Parathyroid adenoma (tissue), 2 donors: ENCODE data around the gene HSD17B1.

ENCODE experiments used
- H2AFZ ChIP-seq: fragments of 300-600 bp; sonication (generic); one replicate; pipeline ENCODE4 v1.7.0; 2017; ENCODE audit warnings: antibody characterized with exemption, mild to moderate bottlenecking
- H3K27ac ChIP-seq: fragments of 300-600 bp; sonication (generic); one replicate; pipeline ENCODE4 v1.7.0; 2017
- H3K27me3 ChIP-seq: fragments of 300-600 bp; sonication (generic); one replicate; pipeline ENCODE4 v1.7.0; 2017; ENCODE audit warnings: low read length; ENCODE audit not compliant: control insufficient read depth, insufficient read depth
- H3K36me3 ChIP-seq: fragments of 300-600 bp; sonication (generic); one replicate; pipeline ENCODE4 v1.7.0; 2017; ENCODE audit warnings: low read length; ENCODE audit not compliant: control insufficient read depth, insufficient read depth
- H3K4me1 ChIP-seq: fragments of 300-600 bp; sonication (generic); one replicate; pipeline ENCODE4 v1.7.0; 2017; ENCODE audit warnings: control low read depth
- H3K4me2 ChIP-seq: fragments of 300-600 bp; sonication (generic); one replicate; pipeline ENCODE4 v1.7.0; 2017; ENCODE audit warnings: low read length
- H3K4me3 ChIP-seq: fragments of 300-600 bp; sonication (generic); one replicate; pipeline ENCODE4 v1.7.0; 2017; ENCODE audit warnings: low read depth, low read length
- H3K79me2 ChIP-seq: fragments of 300-600 bp; sonication (generic); one replicate; pipeline ENCODE4 v1.7.0; 2017; ENCODE audit warnings: control low read depth
- H3K9ac ChIP-seq: fragments of 300-600 bp; sonication (generic); one replicate; pipeline ENCODE4 v1.7.0; 2017; ENCODE audit warnings: mild to moderate bottlenecking
- H3K9me3 ChIP-seq: fragments of 300-600 bp; sonication (generic); one replicate; pipeline ENCODE4 v1.7.0; 2017; ENCODE audit warnings: low read length; ENCODE audit not compliant: control insufficient read depth
- TF ChIP-seq, protein P1 (sequence below): fragments of 300-600 bp; sonication (generic); IDR thresholded peaks from one replicate; pipeline ENCODE4 v1.7.0; 2017; ENCODE audit warnings: antibody characterized with exemption, mild to moderate bottlenecking
- donor health status: primary hyperparathyroidism.

The HSD17B1 gene

DNA sequence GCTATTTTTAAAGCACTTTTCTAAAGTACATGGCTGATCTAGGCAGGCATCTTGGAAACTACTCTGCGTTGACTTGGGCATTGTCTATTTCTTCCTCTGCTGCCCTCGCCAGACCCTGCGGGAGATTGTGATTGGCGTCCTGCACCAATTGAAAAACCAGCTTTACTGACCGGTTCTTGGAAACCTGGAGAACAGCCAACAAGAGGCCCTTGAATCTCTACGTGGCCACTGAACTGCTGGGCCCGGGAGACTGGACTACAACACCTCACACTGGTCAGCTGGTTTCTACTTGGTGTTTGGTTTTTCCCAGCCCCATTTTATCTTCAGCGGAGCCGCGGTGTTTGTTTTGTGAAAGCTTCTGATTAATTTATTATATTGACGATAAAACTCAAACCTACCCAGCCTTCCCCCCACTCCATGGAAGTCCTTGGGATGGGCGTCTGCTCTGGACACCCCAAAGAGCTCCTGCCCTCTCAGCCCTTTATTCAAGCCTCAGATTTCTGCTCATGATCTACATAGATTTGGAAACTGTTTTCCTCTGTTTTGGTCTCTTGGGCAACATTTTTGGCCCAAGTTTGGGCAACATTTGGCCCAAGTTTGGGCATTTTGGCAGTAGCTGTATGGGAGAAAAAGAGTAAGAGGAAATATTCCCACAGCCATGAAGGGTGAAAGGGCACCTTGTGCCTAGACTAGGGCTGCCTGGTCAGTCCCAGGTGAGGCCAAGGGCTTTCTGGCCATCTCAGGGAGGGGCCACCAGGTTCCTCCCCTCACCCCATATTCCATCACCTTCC lies 18.9 kb downstream of the HSD17B1 start:
- Histone ChIP-seq H3K27me3 (no peaks in the 10 kb centered on the region), H2AFZ (no peak overlapping the region), H3K79me2 (no peaks in the 10 kb centered on the region), H3K27ac (no peak overlapping the region), H3K36me3 (no peaks in the 10 kb centered on the region), H3K4me2 (no peak overlapping the region), H3K4me3 (no peak overlapping the region), H3K9ac (no peak overlapping the region), H3K4me1 (peaks cover 5% of the 10 kb centered on the region), H3K9me3 (no peaks in the 10 kb centered on the region)
- TF ChIP-seq, protein P1, sequence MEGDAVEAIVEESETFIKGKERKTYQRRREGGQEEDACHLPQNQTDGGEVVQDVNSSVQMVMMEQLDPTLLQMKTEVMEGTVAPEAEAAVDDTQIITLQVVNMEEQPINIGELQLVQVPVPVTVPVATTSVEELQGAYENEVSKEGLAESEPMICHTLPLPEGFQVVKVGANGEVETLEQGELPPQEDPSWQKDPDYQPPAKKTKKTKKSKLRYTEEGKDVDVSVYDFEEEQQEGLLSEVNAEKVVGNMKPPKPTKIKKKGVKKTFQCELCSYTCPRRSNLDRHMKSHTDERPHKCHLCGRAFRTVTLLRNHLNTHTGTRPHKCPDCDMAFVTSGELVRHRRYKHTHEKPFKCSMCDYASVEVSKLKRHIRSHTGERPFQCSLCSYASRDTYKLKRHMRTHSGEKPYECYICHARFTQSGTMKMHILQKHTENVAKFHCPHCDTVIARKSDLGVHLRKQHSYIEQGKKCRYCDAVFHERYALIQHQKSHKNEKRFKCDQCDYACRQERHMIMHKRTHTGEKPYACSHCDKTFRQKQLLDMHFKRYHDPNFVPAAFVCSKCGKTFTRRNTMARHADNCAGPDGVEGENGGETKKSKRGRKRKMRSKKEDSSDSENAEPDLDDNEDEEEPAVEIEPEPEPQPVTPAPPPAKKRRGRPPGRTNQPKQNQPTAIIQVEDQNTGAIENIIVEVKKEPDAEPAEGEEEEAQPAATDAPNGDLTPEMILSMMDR: no peak

DNA sequence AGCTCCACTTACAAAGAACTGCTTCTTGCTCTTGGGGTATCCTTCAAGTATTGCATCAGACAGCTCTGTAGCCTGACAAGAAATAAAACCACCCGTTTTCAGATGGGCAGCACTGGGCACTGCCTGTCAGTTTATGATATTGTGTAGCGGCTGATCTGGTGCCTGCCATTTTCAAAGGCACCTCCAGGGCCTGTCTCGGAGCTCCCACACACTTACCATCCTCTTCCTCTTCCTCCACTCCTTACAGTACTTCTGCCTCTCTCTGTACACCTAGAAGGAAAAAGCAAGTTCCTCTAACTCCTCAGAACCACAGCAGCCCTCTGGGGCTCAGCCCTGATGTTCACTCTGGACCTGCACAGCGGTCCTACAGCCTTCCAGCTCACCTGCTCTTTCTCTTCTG lies 20.4 kb downstream of the HSD17B1 start:
- TF ChIP-seq, protein P1: no peak
- no peak overlapping the region for H2AFZ ChIP-seq
- no peak overlapping the region for H3K9ac ChIP-seq
- H3K4me3 ChIP-seq: no peak overlapping the region
- peaks cover 3% of the 10 kb centered on the region for H3K4me1 ChIP-seq
- H3K27me3 ChIP-seq: no peaks in the 10 kb centered on the region
- H3K4me2 ChIP-seq: no peak overlapping the region
- H3K9me3 ChIP-seq: no peaks in the 10 kb centered on the region
- H3K27ac ChIP-seq: no peak overlapping the region
- no peaks in the 10 kb centered on the region for H3K79me2 ChIP-seq
- no peaks in the 10 kb centered on the region for H3K36me3 ChIP-seq

DNA sequence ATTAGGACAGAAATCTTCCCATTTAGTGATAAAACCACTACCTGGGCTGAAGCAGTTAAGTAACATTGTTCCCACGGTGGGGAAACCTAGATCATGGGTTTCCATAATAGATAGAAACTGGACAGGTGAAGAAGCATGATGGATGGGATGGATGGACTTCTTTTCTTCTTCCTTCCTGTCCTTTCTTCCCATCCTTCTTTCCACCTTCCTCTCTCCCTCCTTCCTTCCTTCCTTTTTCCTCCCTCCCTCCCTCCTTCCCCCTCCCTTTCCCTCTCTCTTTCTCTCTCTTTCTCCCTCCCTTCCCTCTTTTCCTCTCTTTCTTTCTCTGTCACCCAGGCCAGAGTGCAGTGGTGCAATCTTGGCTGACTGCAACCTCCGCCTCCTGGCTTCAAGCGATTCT lies 21.7 kb downstream of the HSD17B1 start:
- H3K4me2 ChIP-seq: no peak overlapping the region
- no peak overlapping the region for H2AFZ ChIP-seq
- no peak overlapping the region for H3K4me3 ChIP-seq
- peaks cover 9% of the 10 kb centered on the region for H3K4me1 ChIP-seq
- no peaks in the 10 kb centered on the region for H3K9me3 ChIP-seq
- no peaks in the 10 kb centered on the region for H3K36me3 ChIP-seq
- no peak overlapping the region for H3K9ac ChIP-seq
- no peak overlapping the region for H3K27ac ChIP-seq
- no peaks in the 10 kb centered on the region for H3K27me3 ChIP-seq
- TF ChIP-seq, protein P1: no peak
- H3K79me2 ChIP-seq: no peaks in the 10 kb centered on the region

DNA sequence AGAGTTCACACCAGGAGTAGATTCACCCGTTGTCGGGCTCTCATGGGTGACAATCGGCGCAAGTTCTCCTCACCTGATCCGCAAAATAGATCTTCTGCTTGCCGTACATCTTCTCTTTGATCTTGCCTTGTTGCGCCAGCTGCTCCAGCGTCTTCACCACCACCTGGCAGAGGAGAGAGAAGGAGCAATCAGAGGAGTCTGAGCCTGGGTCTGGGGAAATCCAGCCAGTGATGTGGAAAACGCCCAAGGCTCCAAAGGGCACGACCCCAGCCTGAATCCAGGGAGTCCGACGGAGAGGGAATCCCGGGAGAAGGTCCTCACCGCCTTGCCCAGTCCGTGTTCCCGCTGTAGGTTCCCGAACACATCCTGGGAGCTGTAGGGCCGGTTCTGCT lies 24.4 kb downstream of the HSD17B1 start:
- Histone ChIP-seq H2AFZ (peak overlapping the region; percentile 78), H3K27ac (peak overlapping the region; percentile 83), H3K27me3 (no peaks in the 10 kb centered on the region), H3K4me3 (peak overlapping the region; percentile 99), H3K9me3 (no peaks in the 10 kb centered on the region), H3K9ac (no peak overlapping the region), H3K4me1 (peaks cover 9% of the 10 kb centered on the region), H3K79me2 (peaks cover 4% of the 10 kb centered on the region), H3K36me3 (no peaks in the 10 kb centered on the region), H3K4me2 (peak overlapping the region; percentile 71)
- TF ChIP-seq, protein P1: no peak
